Activated B cell treated with CpG ODN at 0.5 μM for 24 hours (primary cell): ENCODE measurements around the gene IER3. TPM values are rescaled to one million over a fixed set of nuclear protein-coding genes. Genes with fewer than 3 reads are reported as not detected.
A peak's percentile ranks its signal among the peaks of the same experiment; 100 is the strongest.

Source experiments
- ATAC-seq: fragments of 200-7000 bp; cut with Tn5 transposase; one replicate; pipeline ENCODE4 v1.10.0; 2021; ENCODE audit warnings: low read depth, mild to moderate bottlenecking, moderate library complexity
- CTCF ChIA-PET: fragments of 350-600 bp; sonication (Branson Sonifier 250); formaldehyde crosslinking; loops from one replicate; lab custom pipeline; 2021; ENCODE audit warnings: antibody characterized with exemption; lab: Charles Lee
- POLR2A ChIA-PET: fragments of 350-600 bp; sonication (Branson Sonifier 250); formaldehyde crosslinking; loops from one replicate; lab custom pipeline; 2021; ENCODE audit warnings: antibody characterized with exemption; lab: Charles Lee
- DNase-seq: peaks from one replicate; pipeline ENCODE4 v3.0.0; 2022
- H3K27ac Mint-ChIP-seq: one replicate; pipeline ENCODE4 v1.8.0; 2020; ENCODE audit warnings: mixed read lengths
- H3K27me3 Mint-ChIP-seq: one replicate; pipeline ENCODE4 v1.8.0; 2021; ENCODE audit warnings: mixed read lengths
- H3K36me3 Mint-ChIP-seq: one replicate; pipeline ENCODE4 v1.8.0; 2021; ENCODE audit warnings: low read depth, mixed read lengths
- H3K4me1 Mint-ChIP-seq: one replicate; pipeline ENCODE4 v1.8.0; 2021; ENCODE audit warnings: mixed read lengths
- H3K4me3 Mint-ChIP-seq: one replicate; pipeline ENCODE4 v1.8.0; 2020; ENCODE audit warnings: mild to moderate bottlenecking, mixed read lengths
- H3K9me3 Mint-ChIP-seq: one replicate; pipeline ENCODE4 v1.8.0; 2020; ENCODE audit warnings: mixed read lengths
- CTCF ChIP-seq: fragments of 200-600 bp; IDR thresholded peaks from one replicate; pipeline ENCODE4 v1.8.0; 2022; ENCODE audit warnings: antibody characterized with exemption, mild to moderate bottlenecking
- intact Hi-C: fragments of 100-400 bp; cut with micrococcal nuclease; formaldehyde crosslinking; loops from one replicate; pipeline ENCODE4 v1.15.1; 2024
- total RNA-seq: library from RNA; stranded (reverse); gene quantifications from 2 replicates; pipeline ENCODE4 v1.2.3, GENCODE V29; 2022

Gene IER3
- total RNA-seq, 1 donor from 2014 or later = 3.3 TPM

- H3K36me3 Mint-ChIP-seq = peaks cover 33% of the 10 kb centered on the region
Measured at GRCh38 chr6:30741063-30741779, 3.1 kb downstream of the IER3 start.

GRCh38 chr6:30740540-30740870, 3.8 kb downstream of the IER3 start:
- peaks cover 53% of the 10 kb centered on the region for H3K4me1 Mint-ChIP-seq
- H3K27me3 Mint-ChIP-seq = no peaks in the 10 kb centered on the region
- H3K27ac Mint-ChIP-seq = no peak overlapping the region
- ChIA-PET POLR2A (no interaction called here), CTCF (interaction anchor here (0.5 kb wide), 1 partner anchor 266 kb away, joined by 5 read pairs; no protein-coding TSS in a partner anchor)
- TF ChIP-seq CTCF = no peak
- intact Hi-C loops = loop anchor here (5.0 kb wide), 3 partner anchors 72 to 217 kb away; partner anchors contain the start of genes MRPS18B and PPP1R10
- DNase-seq (no peak), ATAC-seq (no peak)
- H3K9me3 Mint-ChIP-seq = no peaks in the 10 kb centered on the region
- peak overlapping the region; percentile 55 for H3K4me3 Mint-ChIP-seq
- H3K36me3 Mint-ChIP-seq = peaks cover 33% of the 10 kb centered on the region

More at GRCh38 chr6:30741063-30741779, 3.1 kb downstream of the IER3 start:
- CTCF ChIA-PET = no interaction called here
- Mint-ChIP-seq H3K27ac (peak overlapping the region; percentile 64), H3K9me3 (no peaks in the 10 kb centered on the region), H3K4me1 (peaks cover 46% of the 10 kb centered on the region), H3K27me3 (no peaks in the 10 kb centered on the region), H3K4me3 (peak overlapping the region; percentile 89)
- DNase-seq (no peak), ATAC-seq (no peak)
- intact Hi-C loops = loop anchor here (5.0 kb wide), 3 partner anchors 71 to 216 kb away; partner anchors contain the start of genes MRPS18B and PPP1R10
- TF ChIP-seq CTCF = no peak
- POLR2A ChIA-PET = interaction anchor here (0.5 to 1.0 kb wide), 2 partner anchors 22 to 100 kb away, joined by 3 to 4 read pairs; no protein-coding TSS in a partner anchor

- no peak overlapping the region for H3K27ac Mint-ChIP-seq
- no peaks in the 10 kb centered on the region for H3K27me3 Mint-ChIP-seq
- peaks cover 38% of the 10 kb centered on the region for H3K36me3 Mint-ChIP-seq
- ChIA-PET POLR2A (interaction anchor here (0.6 to 1.2 kb wide), 4 partner anchors 36 to 130 kb away, joined by 3 to 7 read pairs (median 4); partner anchors contain the start of gene DHX16), CTCF (interaction anchor here (1.1 to 20.0 kb wide), 4 partner anchors 8 to 341 kb away, joined by 3 to 576 read pairs (median 4); partner anchors contain the start of gene DHX16)
- DNase-seq = no peak
- TF ChIP-seq CTCF = no peak
- no peak overlapping the region for H3K4me3 Mint-ChIP-seq
- no peaks in the 10 kb centered on the region for H3K9me3 Mint-ChIP-seq
- no peak for ATAC-seq
- intact Hi-C loops = no loop called here
- peaks cover 53% of the 10 kb centered on the region for H3K4me1 Mint-ChIP-seq
Measured at GRCh38 chr6:30738532-30738931, 5.8 kb downstream of the IER3 start.

GRCh38 chr6:30735668-30736314, 8.6 kb downstream of the IER3 start:
- DNase-seq (no peak), ATAC-seq (peak; percentile 54)
- ChIA-PET CTCF (interaction anchor here (0.9 to 20.0 kb wide), 4 partner anchors 10 to 194 kb away, joined by 4 to 576 read pairs (median 4); partner anchors contain the start of gene DHX16), POLR2A (interaction anchor here (0.9 to 1.9 kb wide), 6 partner anchors 9 to 63 kb away, joined by 3 to 14 read pairs (median 4); partner anchors contain the start of genes DHX16 and MDC1)
- Mint-ChIP-seq H3K36me3 (peaks cover 36% of the 10 kb centered on the region), H3K4me3 (peak overlapping the region; percentile 63), H3K27me3 (no peaks in the 10 kb centered on the region), H3K4me1 (peaks cover 38% of the 10 kb centered on the region), H3K27ac (peak overlapping the region; percentile 81), H3K9me3 (no peaks in the 10 kb centered on the region)
- intact Hi-C loops = no loop called here
- no peak for TF ChIP-seq CTCF
